ENCODE measurements around the gene SYNPO2.

DNA sequence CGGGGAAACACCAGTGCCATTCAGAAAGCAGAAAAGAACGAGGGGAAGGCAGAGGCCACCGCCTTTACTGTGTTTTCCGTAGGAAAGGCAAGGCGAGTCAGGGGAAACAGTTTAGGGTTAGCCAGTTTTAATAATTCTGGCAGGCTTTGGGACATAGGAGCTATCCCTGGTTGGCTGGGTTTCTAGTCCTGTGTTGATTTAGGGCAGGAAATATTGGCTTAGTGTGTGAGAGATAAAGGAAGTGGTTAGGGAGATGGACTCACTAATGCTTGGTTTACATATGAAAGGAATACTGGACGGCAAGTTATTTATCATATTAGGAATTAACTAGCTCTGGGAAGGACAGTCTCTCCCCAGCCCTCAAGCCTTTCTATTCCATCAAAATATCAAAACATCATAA, 53.1 kb downstream of the SYNPO2 start:
- TF ChIP-seq POLR2A (IDR thresholded peaks at IDR 0.05; ENCODE audit: low read depth, low read length) (no peak), POLR2AphosphoS5 (IDR thresholded peaks at IDR 0.05; ENCODE audit: low read depth, low read length) (no peak)
